IPS DF 6.9 (cell line): ENCODE data around the gene SP8.
A peak's percentile ranks its signal among the peaks of the same experiment; 100 is the strongest.

Experiments
- DNase-seq: peaks from one replicate; pipeline ENCODE4 v3.0.0-alpha.2; 2013; ENCODE audit warnings: low read depth, low spot score
- H3K27ac ChIP-seq: one replicate; pipeline ENCODE4 v1.5.1; 2013; ENCODE audit warnings: low read length, control low read depth
- H3K27me3 ChIP-seq: 2 replicates; pipeline ENCODE4 v1.6.1; 2013; ENCODE audit warnings: mild to moderate bottlenecking, low read length; ENCODE audit not compliant: control insufficient read depth, insufficient read depth
- H3K36me3 ChIP-seq: 2 replicates; pipeline ENCODE4 v1.6.1; 2013; ENCODE audit warnings: low read length; ENCODE audit not compliant: control insufficient read depth, insufficient read depth
- H3K4me1 ChIP-seq: 2 replicates; pipeline ENCODE4 v1.6.1; 2013; ENCODE audit warnings: low read length; ENCODE audit not compliant: control insufficient read depth, insufficient read depth
- H3K4me3 ChIP-seq: 2 replicates; pipeline ENCODE4 v1.5.1; 2013; ENCODE audit warnings: mild to moderate bottlenecking, low read length
- H3K9me3 ChIP-seq: 2 replicates; pipeline ENCODE4 v1.6.1; 2013; ENCODE audit warnings: low read length, inconsistent platforms; ENCODE audit not compliant: control insufficient read depth, insufficient read depth
- WGBS: extraction: QIAGEN DNeasy Blood & Tissue Kit; methylation state at CpG from one replicate; pipeline ENCODE4 v1.1.7; 2013; ENCODE audit warnings: mixed read lengths, missing lambda C conversion rate; ENCODE audit not compliant: insufficient read length, insufficient coverage; 5-methylcytosine and 5-hydroxymethylcytosine counted together

Gene SP8

DNA sequence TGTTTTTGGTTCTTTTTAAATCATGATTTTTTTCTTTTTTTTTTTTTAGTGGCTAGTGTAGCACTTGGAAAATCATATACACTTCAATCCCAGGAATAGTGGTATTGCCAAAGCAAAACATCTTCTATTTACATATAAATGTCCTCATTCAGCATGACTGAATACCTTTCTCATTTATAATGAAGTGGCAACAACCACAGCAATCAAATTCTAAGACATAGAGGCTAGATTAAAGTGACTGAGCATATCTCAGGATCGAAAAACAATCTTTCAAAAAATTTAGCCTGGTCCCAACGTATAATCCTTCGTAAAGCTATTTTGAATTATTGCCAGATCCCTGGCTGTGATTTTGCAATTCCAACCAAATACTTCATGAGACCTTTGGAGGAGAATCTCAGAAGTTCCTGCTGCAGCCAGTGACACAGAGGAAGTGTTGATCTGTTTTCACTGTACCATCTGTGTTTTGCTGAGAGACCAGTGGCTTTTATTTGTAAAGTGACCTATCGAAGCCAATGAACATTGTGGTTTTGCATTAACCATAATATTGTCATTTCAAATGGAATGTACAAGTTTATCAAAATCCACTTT, 29.8 kb upstream of the SP8 start:
- H3K27ac ChIP-seq, result no peak overlapping the region
- no peaks in the 10 kb centered on the region for H3K9me3 ChIP-seq

GRCh38 chr7:20804345-20804744, 17.7 kb upstream of the SP8 start:
- Histone ChIP-seq H3K27ac (no peak overlapping the region), H3K36me3 (no peaks in the 10 kb centered on the region), H3K4me3 (no peak overlapping the region), H3K9me3 (no peaks in the 10 kb centered on the region), H3K4me1 (no peaks in the 10 kb centered on the region), H3K27me3 (no peaks in the 10 kb centered on the region)
- no peak for DNase-seq
- no CpG with 5 or more reads among the region's 3 CpGs for WGBS

More for the DNA sequence above, 29.8 kb upstream of the SP8 start:
- no CpG with 5 or more reads among the region's 4 CpGs for WGBS
- Histone ChIP-seq H3K36me3 (no peaks in the 10 kb centered on the region), H3K4me3 (no peak overlapping the region), H3K4me1 (no peaks in the 10 kb centered on the region), H3K27me3 (no peaks in the 10 kb centered on the region)
- DNase-seq, result no peak

GRCh38 chr7:20799566-20800366, 13.1 kb upstream of the SP8 start:
- no peaks in the 10 kb centered on the region for H3K36me3 ChIP-seq
- H3K9me3 ChIP-seq, result no peaks in the 10 kb centered on the region
- DNase-seq, result no peak
- no peaks in the 10 kb centered on the region; the same call in 1 of the 2 replicates for H3K27me3 ChIP-seq
- no peak overlapping the region for H3K4me3 ChIP-seq
- no peaks in the 10 kb centered on the region for H3K4me1 ChIP-seq
- no CpG with 5 or more reads among the region's 5 CpGs for WGBS
- no peak overlapping the region for H3K27ac ChIP-seq

- DNase-seq, result no peak
- WGBS, result no CpG with 5 or more reads among the region's 15 CpGs
- H3K9me3 ChIP-seq, result no peaks in the 10 kb centered on the region
- 0 out of 2 replicates have a peak, but pooled peaks cover 1% of the 10 kb centered on the region for H3K4me1 ChIP-seq
- peaks cover 8% of the 10 kb centered on the region for H3K27me3 ChIP-seq
- no peaks in the 10 kb centered on the region for H3K36me3 ChIP-seq
- H3K4me3 ChIP-seq, result peak overlapping the region; percentile 56; the same call in 1 of the 2 replicates
- no peak overlapping the region for H3K27ac ChIP-seq
Observed at GRCh38 chr7:20798694-20799121, 12.0 kb upstream of the SP8 start.

- 0 out of 2 replicates have a peak, but pooled peaks cover 1% of the 10 kb centered on the region for H3K4me1 ChIP-seq
Observed at GRCh38 chr7:20798081-20798693, 11.5 kb upstream of the SP8 start.

GRCh38 chr7:20797462-20798080, 10.9 kb upstream of the SP8 start:
- H3K4me1 ChIP-seq, result 0 out of 2 replicates have a peak, but pooled peaks cover 1% of the 10 kb centered on the region
- DNase-seq, result no peak
- H3K36me3 ChIP-seq, result no peaks in the 10 kb centered on the region
- H3K27ac ChIP-seq, result no peak overlapping the region
- H3K9me3 ChIP-seq, result no peaks in the 10 kb centered on the region
- peak overlapping the region; percentile 56; the same call in 1 of the 2 replicates for H3K4me3 ChIP-seq
- WGBS, result no CpG with 5 or more reads among the region's 40 CpGs
- H3K27me3 ChIP-seq, result peaks cover 18% of the 10 kb centered on the region

More at GRCh38 chr7:20798081-20798693, 11.5 kb upstream of the SP8 start:
- H3K36me3 ChIP-seq, result no peaks in the 10 kb centered on the region
- no peaks in the 10 kb centered on the region for H3K9me3 ChIP-seq
- peak overlapping the region; percentile 56; the same call in 1 of the 2 replicates for H3K4me3 ChIP-seq
- no peak overlapping the region for H3K27ac ChIP-seq
- WGBS, result no CpG with 5 or more reads among the region's 77 CpGs
- peaks cover 13% of the 10 kb centered on the region for H3K27me3 ChIP-seq
- no peak for DNase-seq

DNA sequence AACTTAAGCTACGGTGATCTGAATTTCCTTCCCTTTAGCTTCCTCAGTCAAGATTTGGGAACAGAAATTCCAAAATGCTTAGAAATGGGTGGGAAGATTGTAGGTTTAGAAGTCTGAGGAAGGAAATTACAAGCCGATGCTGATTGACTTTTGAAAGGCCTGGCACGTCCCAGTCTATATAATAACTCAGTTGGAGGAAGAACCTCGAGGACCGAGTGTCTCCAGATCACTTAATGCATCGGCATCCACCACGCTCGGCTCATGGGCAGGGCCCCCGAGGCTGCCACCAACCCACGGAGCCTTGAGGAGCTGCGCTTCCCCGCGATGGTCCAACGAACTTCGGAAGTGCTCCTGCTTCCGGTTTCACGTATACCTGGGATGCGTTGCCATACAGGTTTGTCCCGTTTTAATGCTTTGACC, 10.4 kb upstream of the SP8 start:
- 0 out of 2 replicates have a peak, but pooled peaks cover 1% of the 10 kb centered on the region for H3K4me1 ChIP-seq
- DNase-seq, result no peak
- H3K27ac ChIP-seq, result no peak overlapping the region
- H3K27me3 ChIP-seq, result peaks cover 23% of the 10 kb centered on the region
- peak overlapping the region; percentile 56; the same call in 1 of the 2 replicates for H3K4me3 ChIP-seq
- no CpG with 5 or more reads among the region's 19 CpGs for WGBS
- no peaks in the 10 kb centered on the region for H3K9me3 ChIP-seq
- no peaks in the 10 kb centered on the region for H3K36me3 ChIP-seq

DNA sequence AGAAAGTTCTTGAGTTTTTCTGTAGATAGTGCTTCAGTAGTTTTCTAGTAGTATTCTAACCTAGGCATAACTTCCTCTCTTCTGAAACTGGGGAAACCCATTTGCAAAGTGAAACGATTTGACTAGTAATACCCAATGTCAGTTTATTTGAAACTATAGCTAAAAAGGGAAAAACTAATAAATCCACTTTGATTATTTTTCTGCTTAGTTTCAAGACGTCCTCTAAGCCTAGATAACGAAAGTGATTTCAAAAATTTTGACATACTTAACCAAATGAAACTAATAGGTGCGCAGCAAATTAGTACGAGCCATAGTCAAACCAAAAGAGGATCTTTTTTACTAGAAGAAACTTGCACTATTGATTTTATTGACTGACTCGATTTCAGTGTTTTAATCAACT, 9.8 kb upstream of the SP8 start:
- DNase-seq, result no peak
- Histone ChIP-seq H3K4me3 (no peak overlapping the region), H3K4me1 (0 out of 2 replicates have a peak, but pooled peaks cover 1% of the 10 kb centered on the region), H3K27me3 (peaks cover 23% of the 10 kb centered on the region), H3K36me3 (no peaks in the 10 kb centered on the region), H3K27ac (no peak overlapping the region), H3K9me3 (no peaks in the 10 kb centered on the region)
- WGBS, result no CpG with 5 or more reads among the region's 6 CpGs

DNA sequence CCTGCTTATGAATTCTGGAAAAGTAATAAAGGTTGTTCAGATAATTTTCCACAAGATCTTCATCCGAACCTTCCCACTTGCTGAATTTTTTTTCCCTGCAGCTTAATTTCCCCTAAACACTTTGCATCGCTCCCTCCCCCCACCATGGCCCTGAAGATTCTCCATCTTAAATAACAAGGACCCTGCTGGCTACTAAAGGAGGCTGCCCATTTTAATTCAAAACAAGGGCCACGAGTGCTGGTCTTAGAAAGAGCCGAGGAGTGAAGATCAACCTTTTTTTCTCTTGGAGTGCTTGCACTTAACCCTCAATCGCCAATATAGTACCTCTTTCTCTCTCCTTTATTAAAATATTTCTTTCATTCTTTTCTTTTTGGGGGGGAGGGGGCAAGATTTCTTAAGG, 9.2 kb upstream of the SP8 start:
- peaks cover 24% of the 10 kb centered on the region for H3K27me3 ChIP-seq

DNA sequence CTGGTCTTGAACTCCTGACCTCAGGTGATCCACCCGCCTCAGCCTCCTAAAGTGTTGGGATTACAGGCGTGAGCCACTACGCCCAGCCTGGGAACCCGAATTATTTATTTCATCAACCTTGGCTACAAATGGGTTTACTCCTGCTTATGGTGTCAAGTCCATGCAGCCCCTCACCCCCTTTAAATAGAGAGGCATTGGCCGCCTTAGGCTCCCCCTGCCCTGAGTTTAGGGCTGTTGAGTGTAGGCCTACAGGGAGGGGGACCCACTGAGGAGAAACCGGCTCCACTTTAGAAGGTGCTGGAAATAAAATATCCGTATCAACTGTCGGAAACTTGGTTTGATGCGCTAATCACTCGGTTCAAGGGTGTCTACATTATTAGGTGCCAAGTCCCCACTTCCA, 8.7 kb upstream of the SP8 start:
- H3K27ac ChIP-seq, result no peak overlapping the region
- no peak overlapping the region; the same call in 1 of the 2 replicates for H3K4me3 ChIP-seq
- no peak for DNase-seq
- H3K4me1 ChIP-seq, result 0 out of 2 replicates have a peak, but pooled peaks cover 1% of the 10 kb centered on the region
- no CpG with 5 or more reads among the region's 10 CpGs for WGBS
- H3K27me3 ChIP-seq, result peaks cover 28% of the 10 kb centered on the region
- H3K36me3 ChIP-seq, result no peaks in the 10 kb centered on the region
- no peaks in the 10 kb centered on the region for H3K9me3 ChIP-seq

More for the DNA sequence above, 9.2 kb upstream of the SP8 start:
- WGBS, result no CpG with 5 or more reads among the region's 5 CpGs
- no peak overlapping the region for H3K27ac ChIP-seq
- no peaks in the 10 kb centered on the region for H3K36me3 ChIP-seq
- 0 out of 2 replicates have a peak, but pooled peaks cover 1% of the 10 kb centered on the region for H3K4me1 ChIP-seq
- no peak overlapping the region; the same call in 1 of the 2 replicates for H3K4me3 ChIP-seq
- DNase-seq, result no peak
- H3K9me3 ChIP-seq, result no peaks in the 10 kb centered on the region
